ENCODE results near the gene CACTIN.

Gene CACTIN

GRCh38 chr19:3586127-3586626, 40.4 kb downstream of the CACTIN start:
- TF ChIP-seq RAD21 (IDR thresholded peaks at IDR 0.05; ENCODE audit: low read depth) (peak; percentile 60), ZBTB7A (IDR thresholded peaks at IDR 0.05; ENCODE audit: low read depth) (peak; percentile 94), TEAD4 (IDR thresholded peaks at IDR 0.05) (no peak)

GRCh38 chr19:3585301-3586126, 41.1 kb downstream of the CACTIN start, which contains the start of gene GIPC3:
Gene GIPC3, plus strand, starts transcription at chr19:3585478. Its CDS starts 120 bp downstream, at chr19:3585598.
- no peak for TF ChIP-seq CREB1 (IDR thresholded peaks at IDR 0.05; ENCODE audit: low read depth)
- no peak for TF ChIP-seq TAF1 (IDR thresholded peaks at IDR 0.05; ENCODE audit: low read depth)
- no peak for TF ChIP-seq EP300 (IDR thresholded peaks at IDR 0.05; ENCODE audit: borderline replicate concordance)
- no peak for TF ChIP-seq CEBPB (IDR thresholded peaks at IDR 0.05)
- TF ChIP-seq, protein P1, sequence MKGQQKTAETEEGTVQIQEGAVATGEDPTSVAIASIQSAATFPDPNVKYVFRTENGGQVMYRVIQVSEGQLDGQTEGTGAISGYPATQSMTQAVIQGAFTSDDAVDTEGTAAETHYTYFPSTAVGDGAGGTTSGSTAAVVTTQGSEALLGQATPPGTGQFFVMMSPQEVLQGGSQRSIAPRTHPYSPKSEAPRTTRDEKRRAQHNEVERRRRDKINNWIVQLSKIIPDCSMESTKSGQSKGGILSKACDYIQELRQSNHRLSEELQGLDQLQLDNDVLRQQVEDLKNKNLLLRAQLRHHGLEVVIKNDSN (IDR thresholded peaks at IDR 0.05): no peak
- TF ChIP-seq FOXM1 (IDR thresholded peaks at IDR 0.05; ENCODE audit: borderline replicate concordance, low read depth): no peak
- TF ChIP-seq NFIC (IDR thresholded peaks at IDR 0.05): no peak

DNA sequence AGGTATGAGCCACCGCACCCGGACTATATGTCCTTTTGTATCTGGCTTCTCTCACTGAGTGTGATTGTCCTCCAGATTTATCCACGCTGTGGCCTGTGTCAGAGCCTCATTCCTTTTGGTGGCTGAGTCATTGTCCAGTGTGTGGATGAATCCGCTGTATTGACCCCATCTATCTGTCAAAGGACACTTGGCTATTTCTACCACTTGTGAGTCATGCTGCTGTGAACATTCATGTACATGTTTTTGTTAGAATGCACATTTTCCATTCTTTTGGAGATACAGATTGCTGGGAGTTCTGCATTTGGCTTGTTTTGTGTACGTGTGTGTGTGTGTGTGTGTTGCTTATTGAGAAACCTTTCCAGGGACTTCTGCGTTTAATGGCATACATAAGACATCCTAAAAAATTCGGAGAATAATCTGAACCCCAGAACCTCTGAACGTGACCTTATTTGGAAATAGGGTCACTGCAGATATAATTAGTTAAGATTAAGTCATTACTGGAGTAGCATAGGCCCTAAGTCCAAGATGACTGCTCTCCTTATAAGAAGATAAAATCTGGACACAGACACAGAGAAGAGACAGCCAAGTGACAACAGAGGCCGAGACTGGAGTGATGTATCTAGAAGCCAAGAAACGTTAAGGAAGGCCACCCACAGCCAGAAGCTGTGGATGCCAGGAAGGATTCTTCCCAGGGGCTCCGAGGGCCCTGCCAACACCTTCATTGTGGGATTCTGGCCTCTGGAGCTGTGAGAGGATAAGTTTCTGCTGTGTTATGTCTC, 46.2 kb downstream of the CACTIN start:
- no peak for TF ChIP-seq FOXM1 (IDR thresholded peaks at IDR 0.05; ENCODE audit: borderline replicate concordance, low read depth)
- TF ChIP-seq RAD21 (IDR thresholded peaks at IDR 0.05; ENCODE audit: low read depth): no peak
- no peak for TF ChIP-seq YY1 (IDR thresholded peaks at IDR 0.05; ENCODE audit: low read depth)
- no peak for TF ChIP-seq ZBTB7A (IDR thresholded peaks at IDR 0.05; ENCODE audit: low read depth)
- TF ChIP-seq CREB1 (IDR thresholded peaks at IDR 0.05; ENCODE audit: low read depth): no peak
- no peak for TF ChIP-seq EGR1 (IDR thresholded peaks at IDR 0.05)
- no peak for TF ChIP-seq EP300 (IDR thresholded peaks at IDR 0.05; ENCODE audit: borderline replicate concordance)
- no peak for TF ChIP-seq TAF1 (IDR thresholded peaks at IDR 0.05; ENCODE audit: low read depth)
- TF ChIP-seq, protein P1 (IDR thresholded peaks at IDR 0.05): no peak
- TF ChIP-seq TEAD4 (IDR thresholded peaks at IDR 0.05): no peak
- TF ChIP-seq, protein P2, sequence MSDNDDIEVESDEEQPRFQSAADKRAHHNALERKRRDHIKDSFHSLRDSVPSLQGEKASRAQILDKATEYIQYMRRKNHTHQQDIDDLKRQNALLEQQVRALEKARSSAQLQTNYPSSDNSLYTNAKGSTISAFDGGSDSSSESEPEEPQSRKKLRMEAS (IDR thresholded peaks at IDR 0.05): no peak
- no peak for TF ChIP-seq CEBPB (IDR thresholded peaks at IDR 0.05)
- TF ChIP-seq NFIC (IDR thresholded peaks at IDR 0.05): no peak
- TF ChIP-seq TCF12 (IDR thresholded peaks at IDR 0.05; ENCODE audit: low read depth): no peak
- TF ChIP-seq, protein P3, sequence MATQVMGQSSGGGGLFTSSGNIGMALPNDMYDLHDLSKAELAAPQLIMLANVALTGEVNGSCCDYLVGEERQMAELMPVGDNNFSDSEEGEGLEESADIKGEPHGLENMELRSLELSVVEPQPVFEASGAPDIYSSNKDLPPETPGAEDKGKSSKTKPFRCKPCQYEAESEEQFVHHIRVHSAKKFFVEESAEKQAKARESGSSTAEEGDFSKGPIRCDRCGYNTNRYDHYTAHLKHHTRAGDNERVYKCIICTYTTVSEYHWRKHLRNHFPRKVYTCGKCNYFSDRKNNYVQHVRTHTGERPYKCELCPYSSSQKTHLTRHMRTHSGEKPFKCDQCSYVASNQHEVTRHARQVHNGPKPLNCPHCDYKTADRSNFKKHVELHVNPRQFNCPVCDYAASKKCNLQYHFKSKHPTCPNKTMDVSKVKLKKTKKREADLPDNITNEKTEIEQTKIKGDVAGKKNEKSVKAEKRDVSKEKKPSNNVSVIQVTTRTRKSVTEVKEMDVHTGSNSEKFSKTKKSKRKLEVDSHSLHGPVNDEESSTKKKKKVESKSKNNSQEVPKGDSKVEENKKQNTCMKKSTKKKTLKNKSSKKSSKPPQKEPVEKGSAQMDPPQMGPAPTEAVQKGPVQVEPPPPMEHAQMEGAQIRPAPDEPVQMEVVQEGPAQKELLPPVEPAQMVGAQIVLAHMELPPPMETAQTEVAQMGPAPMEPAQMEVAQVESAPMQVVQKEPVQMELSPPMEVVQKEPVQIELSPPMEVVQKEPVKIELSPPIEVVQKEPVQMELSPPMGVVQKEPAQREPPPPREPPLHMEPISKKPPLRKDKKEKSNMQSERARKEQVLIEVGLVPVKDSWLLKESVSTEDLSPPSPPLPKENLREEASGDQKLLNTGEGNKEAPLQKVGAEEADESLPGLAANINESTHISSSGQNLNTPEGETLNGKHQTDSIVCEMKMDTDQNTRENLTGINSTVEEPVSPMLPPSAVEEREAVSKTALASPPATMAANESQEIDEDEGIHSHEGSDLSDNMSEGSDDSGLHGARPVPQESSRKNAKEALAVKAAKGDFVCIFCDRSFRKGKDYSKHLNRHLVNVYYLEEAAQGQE (IDR thresholded peaks at IDR 0.05; ENCODE audit: low read depth): no peak

GRCh38 chr19:3578390-3578789, 48.2 kb downstream of the CACTIN start:
- TF ChIP-seq YY1 (IDR thresholded peaks at IDR 0.05; ENCODE audit: low read depth): no peak
- no peak for TF ChIP-seq RAD21 (IDR thresholded peaks at IDR 0.05; ENCODE audit: low read depth)
- no peak for TF ChIP-seq TAF1 (IDR thresholded peaks at IDR 0.05; ENCODE audit: low read depth)
- TF ChIP-seq, protein P2 (IDR thresholded peaks at IDR 0.05): no peak
- no peak for TF ChIP-seq EP300 (IDR thresholded peaks at IDR 0.05; ENCODE audit: borderline replicate concordance)
- no peak for TF ChIP-seq EGR1 (IDR thresholded peaks at IDR 0.05)
- TF ChIP-seq, protein P3 (IDR thresholded peaks at IDR 0.05; ENCODE audit: low read depth): no peak
- TF ChIP-seq CEBPB (IDR thresholded peaks at IDR 0.05): no peak
- no peak for TF ChIP-seq TCF12 (IDR thresholded peaks at IDR 0.05; ENCODE audit: low read depth)
- TF ChIP-seq FOXM1 (IDR thresholded peaks at IDR 0.05; ENCODE audit: borderline replicate concordance, low read depth): no peak
- TF ChIP-seq CREB1 (IDR thresholded peaks at IDR 0.05; ENCODE audit: low read depth): no peak
- TF ChIP-seq NFIC (IDR thresholded peaks at IDR 0.05): no peak
- TF ChIP-seq ZBTB7A (IDR thresholded peaks at IDR 0.05; ENCODE audit: low read depth): no peak
- TF ChIP-seq, protein P1 (IDR thresholded peaks at IDR 0.05): no peak
- TF ChIP-seq TEAD4 (IDR thresholded peaks at IDR 0.05): no peak

All from Ishikawa (cell line).